NCI-H2227 (cell line): Measurements from ENCODE around the gene MARK3.
"Not testable (repeated sequence)": the region's sequence is repeated elsewhere in the genome, so short reads cannot be mapped to it uniquely, and the experiment has no call there.

Source experiments
- DNase-seq: peaks from one replicate; lab custom pipeline; 2025; ENCODE audit not compliant: unreplicated experiment; lab: John Stamatoyannopoulos, UW

MARK3 gene

DNA sequence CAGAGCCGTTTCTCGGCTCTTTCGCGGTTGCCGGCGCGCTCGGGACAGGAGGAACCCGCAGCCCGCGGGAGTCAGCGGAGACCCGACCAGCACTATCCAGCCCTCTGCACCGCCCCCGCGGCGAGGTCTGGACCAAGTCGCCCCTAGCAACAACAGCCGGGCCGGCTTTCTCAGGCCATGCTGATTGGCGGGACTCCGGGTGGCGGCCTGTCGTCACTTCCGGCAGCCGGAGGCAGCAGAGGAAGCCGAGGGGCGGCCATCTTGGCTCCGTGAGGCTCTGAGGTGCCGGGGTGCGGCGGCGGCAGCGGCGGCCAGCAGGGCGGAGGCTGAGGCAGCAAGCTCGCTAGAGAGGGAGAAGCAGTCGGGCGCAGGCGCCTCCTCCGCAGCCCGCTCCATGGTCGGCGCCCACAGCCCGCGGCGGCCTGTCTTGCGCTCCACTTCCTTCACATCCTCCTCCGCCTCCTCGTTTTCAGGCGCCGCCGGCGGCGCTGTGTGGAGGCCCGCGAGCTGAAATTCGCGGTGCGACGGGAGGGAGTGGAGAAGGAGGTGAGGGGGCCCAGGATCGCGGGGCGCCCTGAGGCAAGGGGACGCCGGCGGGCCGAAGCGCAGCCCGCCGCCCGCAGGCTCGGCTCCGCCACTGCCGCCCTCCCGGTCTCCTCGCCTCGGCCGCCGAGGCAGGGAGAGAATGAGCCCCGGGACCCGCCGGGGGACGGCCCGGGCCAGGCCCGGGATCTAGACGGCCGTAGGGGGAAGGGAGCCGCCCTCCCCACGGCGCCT lies at the start of gene MARK3:
Gene MARK3, plus strand, starts transcription at position 264 of the 777 bp plus-strand sequence. CDS start 615 bp downstream, outside the sequence.
- DNase-seq: peak; percentile 97

DNA sequence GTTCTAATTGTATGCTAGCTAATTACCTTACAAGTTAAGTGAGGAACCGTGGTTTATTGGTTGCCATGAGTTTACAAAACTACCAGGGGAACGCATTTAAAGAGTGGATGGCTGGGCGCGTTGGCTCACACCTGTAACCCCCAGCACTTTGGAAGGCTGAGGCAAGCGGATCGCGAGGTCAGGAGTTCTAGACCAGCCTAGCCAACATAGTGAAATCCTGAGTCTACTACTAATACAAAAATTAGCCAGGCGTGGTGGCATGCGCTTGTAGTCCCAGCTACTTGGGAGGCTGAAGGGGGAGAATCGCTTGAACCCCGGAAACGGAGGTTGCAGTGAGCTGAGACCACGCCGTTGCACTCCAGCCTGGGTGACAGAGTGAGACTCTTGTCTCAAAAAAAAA lies 49.0 kb upstream of the MARK3 start:
- no peak for DNase-seq

DNA sequence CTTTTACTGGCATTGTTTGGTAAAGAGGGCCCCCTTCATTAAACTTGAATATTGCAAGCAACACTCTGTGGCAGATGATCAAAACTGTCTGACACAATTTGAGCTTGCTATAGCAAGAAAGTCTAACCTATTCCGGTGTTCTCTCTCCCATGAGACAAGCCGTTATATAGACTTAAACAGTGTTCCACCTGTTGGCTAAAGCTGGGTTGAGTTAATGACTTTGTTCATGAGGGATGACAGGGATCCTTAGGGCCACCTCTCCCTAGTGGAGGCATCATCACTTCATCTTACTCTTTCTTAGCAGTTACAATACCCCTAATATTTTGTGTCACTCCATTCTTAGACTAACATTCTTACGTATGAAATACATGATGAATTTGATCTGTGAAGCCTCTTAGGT lies 47.4 kb upstream of the MARK3 start:
- no peak for DNase-seq

DNA sequence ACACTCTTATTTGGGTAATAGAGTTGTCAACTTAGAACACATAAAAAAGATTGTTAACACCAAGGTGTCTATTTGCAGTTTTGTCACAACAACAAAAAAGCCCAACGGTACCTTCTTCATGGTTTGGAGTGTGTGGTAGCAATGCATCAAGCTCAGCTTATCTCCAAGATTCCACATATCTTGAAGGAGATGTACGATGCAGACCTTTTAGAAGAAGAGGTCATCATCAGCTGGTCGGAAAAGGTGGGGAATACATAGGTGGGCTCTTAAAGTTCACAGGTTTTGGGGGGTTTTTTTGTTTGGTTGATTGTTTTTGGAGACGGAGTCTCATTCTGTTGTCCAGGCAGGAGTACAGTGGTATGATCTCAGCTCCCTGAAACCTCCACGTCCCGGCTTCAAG lies 45.7 kb upstream of the MARK3 start:
- DNase-seq: no peak

DNA sequence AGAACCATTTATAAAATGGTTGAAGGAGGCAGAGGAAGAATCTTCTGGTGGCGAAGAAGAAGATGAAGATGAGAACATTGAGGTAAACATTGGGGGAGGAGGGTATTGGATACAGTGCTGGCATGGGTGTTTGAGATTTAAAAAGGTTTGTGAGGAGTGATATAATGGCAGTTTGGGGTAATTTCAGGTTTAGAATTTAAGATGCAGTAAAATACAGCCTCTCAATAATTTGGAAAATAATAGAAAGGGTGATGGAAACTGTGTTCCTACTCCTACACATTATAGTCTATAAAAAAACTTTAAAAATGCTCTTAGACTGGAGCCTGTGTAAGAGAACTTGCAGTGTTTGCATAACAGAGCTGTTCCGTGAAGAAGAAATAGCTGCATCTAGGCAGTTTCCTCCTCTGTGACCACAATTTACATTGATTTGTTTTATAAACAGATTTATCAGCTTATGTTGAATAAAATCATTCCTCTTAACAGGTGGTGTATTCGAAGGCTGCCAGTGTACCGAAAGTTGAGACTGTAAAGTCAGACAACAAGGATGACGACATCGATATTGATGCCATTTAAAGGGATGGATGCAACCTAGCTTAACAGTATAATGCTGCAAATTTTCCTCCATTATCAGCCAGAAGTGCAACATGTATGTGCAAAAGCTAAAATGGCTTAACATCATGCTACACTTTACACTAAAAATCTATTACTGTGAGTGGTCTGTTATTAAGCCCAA lies 44.6 kb upstream of the MARK3 start:
- no peak for DNase-seq

DNA sequence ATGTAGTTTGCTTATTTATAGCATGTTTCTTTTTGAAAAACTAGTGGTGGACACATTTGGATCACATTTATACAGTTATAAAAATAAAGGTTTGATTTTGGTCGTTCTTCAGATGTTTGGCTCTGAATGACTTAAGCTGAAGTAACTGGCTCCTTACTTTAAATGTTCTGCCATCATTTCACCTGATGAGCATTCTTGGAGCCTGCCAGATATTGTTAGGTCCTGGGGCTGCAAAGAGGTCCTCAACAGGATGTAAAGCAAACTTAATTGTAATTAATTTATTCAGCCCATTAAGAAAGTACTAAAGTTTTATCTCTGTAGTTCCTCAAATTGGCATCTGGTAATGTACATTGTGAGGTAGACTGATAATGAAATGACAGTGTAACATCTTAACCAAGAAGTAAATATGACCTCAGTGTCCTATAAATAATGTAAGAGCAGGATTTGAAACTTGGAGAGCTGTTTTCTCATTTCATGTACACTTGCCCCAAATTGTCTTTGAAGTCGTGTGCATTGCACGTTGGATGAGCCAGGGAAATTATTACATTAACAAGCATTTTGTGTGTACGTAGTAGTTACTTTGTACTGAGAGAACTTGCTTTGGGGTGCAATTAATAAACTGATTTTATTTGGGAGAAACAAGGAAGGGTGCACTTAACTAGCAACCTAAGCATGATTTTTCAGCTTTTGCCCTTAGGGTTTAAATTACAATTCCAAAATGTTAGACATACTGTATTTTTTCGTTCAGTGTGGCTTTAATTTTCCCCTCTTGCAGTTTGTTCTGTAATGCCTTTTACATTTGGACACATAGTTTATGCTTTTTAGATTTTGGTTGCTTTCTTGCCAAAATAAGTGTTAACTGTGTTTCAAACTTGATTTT lies 43.7 kb upstream of the MARK3 start:
- DNase-seq: no peak

DNA sequence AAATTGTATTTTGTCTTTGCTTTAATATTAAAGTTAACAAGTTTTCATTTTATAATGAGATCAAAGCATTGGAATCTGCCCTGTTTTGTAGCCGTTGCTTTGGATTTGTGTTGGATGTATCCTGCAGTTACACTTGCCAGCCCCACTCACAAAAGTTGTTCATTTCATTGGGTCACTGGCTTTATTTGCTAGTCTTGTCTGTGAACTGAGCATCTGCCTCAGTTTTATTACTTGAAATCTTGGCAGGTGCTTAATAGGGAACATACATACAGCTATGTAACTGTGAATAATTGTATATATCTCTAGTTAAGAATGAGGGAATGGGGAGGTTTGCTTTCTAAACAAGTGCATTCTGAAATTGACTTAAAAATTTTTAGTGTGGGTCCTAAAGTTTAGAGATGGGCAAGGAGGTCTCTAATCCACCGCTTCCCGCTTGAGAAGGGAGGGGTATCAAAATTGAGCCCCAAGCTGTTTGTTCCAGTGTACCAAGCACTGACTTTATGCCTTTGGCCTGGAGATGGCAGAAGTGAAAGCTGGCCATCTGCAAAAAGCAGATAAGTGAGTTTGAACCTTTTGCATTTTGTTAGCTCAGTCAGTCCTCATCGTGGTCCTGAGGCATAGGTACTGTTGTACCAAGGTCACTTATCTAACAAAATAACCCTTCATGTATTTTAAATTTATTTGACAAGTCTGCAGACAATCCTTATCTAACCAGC lies 41.9 kb upstream of the MARK3 start:
- no peak for DNase-seq

DNA sequence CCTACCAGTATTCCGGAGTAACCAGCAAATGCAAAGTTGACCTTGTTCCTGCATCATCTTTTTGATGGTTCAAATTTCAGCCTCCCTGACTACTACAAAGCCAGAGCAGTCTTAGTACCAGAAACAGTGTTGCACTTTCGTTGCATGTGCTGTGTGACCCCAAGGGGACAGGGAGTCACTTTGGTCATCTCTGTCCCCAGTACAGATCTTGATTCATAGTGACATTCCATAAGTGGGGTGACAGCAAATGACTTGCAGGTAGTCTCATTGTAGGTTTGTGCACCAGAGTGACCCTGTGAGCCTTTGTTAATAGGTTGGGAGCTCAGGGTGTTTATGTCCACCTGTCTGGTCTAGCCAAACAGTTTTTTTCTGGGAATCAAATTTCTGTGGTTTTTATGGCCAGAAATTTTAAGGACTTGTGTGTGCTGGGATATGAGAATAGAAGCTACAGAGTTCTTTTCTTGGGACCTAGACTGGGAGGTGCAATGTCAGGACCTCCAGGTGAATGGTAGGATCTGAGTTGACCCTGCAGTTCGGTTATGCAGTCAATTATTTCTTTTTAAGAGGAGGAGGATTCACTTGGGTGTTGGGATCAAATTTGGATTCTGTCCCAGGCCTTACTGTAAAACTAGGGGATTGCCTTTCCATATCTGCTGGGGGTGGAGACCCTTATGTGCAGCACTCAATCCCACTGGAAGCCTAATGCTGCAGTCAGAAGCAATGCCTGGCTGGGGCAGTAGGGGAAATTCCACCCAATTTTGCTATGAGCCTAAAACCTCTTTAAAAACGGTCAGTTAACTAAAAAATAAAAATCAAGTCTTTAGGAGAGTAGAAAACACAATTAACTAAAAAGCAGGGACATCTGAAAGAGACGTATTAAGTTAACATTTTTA lies 41.1 kb upstream of the MARK3 start:
- DNase-seq: no peak

DNA sequence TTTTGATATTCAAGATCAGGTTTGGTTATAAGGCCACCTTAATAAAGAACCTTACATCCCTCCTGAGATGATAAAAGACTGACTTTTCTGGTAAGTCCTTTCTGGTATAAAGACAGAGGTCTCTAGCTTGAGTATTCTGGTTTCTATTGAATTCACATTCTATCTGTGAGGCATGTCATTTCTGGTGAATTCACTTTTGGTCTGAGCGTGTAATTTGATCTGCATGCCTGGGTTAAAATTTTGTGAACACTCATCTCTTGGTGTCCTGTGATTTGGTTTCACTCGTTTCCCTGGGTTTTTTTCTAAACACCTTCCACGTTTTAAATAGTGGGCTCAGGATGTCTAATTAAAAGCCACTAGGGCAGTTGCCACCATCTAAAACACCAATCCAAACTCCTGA lies 38.9 kb upstream of the MARK3 start:
- DNase-seq: no peak

DNA sequence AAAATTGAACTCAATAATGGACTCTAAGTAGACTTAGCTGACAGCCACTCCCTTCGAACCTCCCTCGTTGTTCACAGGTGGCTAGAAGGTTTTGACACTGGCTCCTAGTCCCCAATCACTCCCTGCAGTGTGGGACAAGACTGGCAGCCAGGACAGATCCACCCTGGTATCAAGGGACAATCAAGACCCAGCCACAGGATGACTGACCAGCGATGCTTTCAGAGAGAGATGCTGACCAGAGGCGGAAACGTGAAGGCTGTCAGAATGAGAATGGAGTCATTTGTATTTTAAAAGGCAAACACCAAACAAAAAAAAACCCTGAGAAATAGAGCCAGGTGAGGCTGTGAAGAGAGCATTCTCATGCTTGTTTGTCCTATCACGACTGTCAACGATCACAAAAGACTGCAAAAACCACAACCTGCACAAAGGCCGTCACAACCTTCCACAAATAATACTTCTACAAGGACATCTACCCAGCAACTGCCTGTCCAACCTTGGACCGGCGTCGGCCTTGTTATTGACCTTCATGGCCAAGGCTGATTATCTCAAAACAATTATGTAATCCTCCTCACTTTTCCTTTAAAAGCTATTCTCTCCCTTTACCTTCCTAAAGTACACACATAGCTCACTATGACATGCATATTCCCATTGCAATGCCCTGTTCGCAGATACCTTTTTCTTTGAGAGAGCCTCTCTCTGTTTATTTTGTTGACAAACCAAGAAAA lies 38.0 kb upstream of the MARK3 start:
- DNase-seq: no peak

DNA sequence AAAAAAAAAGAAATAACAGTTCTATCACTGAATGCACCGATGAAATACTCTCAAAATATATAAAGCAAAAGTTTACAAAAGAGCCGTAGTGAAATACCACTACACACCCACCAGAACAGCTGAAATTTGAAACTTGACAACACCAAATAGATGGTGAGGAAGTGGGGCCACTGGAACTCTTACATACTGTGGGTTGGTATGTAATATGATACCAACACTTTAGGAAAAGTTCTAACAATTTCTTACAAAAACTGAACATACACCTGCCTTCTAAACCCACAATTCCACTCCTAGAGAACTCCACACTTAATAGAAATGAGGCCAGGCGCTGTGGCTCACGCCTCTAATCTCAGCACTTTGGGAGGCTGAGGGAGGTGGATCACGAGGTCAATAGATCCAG lies 37.1 kb upstream of the MARK3 start:
- DNase-seq: no peak

DNA sequence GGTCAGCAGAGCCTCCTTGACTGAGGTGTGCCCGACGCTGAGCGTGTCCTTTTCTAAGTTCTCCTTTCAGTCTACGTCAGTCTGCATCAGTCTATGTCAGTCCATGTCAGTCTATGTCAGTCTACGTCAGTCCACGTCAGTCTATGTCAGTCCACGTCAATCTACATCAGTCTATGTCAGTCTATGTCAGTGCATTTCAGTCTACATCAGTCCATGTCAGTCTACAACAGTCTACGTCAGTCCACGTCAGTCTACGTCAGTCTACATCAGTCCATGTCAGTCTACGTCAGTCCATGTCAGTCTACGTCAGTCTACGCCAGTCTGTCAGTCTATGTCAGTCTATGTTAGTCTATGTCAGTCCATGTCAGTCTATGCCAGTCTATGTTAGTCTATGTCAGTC lies 35.2 kb upstream of the MARK3 start:
- DNase-seq: no peak

DNA sequence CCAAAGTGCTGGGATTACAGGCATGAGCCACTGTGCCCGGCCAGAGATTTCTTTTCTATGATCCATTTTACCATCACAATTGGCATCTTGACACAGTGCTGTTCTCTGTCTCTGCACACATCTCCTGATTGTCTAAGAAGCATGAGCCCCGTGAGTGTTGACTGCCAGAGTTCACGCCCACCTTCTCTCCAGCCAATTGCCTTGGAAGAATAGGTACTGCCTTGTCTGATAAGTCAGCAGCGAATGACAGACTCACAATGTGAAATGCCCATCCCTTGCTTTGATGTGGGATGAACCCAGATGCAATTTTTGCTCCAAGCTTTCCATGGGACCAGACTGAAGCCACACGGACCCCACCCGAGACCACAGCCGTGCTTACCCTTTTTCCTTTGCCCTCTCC lies 31.9 kb upstream of the MARK3 start:
- no peak for DNase-seq

DNA sequence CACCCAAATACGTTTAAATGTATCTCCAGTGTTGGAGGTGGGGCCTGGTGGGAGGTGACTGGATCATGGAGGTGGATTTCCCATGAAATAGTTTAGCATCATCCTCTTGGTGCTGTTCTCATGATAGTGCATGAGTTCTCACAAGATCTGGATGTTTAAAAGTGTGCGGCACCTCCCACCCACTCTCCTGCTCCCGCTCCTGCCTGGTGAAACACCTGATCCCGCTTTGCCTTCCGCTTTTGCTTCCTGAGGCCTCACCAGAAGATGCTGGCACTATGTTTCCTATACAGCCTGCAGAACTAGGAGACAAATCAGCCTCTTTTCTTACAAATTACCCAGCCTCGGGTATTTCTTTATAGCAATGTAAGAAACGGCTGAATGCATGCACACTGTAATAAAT lies 31.1 kb upstream of the MARK3 start:
- no peak for DNase-seq

DNA sequence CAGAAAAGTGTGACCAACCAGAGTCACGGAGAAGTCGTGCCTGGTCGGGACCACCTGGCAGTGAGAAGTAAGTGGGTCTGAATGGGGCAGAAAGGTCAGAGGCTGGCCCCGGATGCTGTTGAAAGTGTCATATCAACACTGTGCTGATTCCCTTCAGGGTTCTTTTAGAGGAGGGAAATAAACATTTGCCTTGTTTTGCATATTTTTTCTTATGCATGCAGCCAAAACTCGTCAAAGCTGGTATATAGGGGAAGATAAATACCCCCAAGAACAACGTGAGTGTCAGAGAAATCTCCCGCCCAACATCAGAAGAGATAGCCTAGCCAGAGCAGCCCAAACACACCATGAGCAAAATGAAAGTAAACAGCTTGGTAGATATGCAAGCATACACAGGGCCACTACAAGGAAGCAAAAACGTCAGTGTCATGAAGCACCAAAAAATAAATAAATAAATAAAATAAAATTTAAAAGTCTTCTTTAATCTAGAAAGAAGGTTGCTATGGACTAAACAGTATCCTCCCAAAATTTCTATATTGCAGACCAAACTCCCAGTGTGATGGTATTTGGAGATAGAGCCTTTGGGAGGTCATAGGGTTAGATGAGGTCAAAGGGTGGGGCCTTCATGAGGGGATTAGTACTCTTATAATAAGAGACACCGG lies 29.1 kb upstream of the MARK3 start:
- DNase-seq: no peak

DNA sequence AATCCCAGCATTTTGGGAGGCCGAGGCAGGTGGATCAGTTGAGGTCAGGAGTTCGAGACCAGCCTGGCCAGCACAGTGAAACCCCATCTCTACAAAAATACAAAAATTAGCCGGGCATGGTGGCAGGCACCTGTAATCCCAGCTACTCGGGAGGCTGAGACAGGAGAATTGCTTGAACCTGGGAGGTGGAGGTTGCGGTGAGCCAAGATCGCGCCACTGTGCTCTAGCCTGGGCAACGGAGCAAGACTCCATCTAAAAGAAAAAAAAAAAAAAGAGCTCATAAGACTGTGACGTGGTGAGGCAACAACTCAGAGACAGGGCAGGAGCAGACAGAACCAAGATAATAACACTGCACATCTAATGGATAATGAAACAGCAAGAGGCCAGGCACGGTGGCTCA lies 27.7 kb upstream of the MARK3 start:
- DNase-seq: not testable (repeated sequence)

DNA sequence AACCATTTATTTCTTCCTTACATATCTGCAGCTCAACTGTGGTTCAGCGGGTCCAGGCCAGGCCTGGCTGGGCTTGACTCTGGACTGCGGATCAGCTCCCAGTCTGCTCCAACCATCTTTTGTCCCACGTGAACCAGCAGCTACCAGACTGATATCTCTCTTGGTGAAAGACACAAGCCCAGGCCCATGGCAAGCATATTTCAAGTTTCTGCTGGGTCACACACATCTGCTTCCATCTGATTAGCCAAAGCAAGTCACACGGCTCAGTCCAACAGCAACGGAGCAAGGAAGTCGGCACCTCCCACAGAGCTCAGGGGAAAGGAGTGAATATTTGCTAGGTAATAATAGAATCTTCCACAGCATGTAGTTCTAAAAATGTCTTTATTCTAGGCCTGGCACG lies 24.7 kb upstream of the MARK3 start:
- no peak for DNase-seq

DNA sequence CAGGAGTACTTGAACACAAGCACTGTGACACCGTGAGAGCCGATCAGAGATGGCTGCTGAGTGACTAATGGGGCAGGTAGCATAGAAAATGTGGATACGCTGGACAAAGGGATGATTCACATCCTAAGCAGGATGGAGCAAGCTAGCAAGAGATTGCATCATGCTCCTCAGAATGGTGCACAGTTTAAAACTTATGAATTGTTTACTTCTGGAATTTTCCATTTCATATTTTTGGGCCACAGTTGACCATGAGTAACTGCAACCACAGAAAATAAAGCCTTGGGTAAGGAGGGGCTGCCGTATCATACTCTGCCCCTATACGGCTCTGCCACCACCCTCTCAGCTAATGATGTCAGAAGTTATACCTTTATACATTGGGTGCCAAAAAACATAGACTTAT lies 23.3 kb upstream of the MARK3 start:
- DNase-seq: no peak

DNA sequence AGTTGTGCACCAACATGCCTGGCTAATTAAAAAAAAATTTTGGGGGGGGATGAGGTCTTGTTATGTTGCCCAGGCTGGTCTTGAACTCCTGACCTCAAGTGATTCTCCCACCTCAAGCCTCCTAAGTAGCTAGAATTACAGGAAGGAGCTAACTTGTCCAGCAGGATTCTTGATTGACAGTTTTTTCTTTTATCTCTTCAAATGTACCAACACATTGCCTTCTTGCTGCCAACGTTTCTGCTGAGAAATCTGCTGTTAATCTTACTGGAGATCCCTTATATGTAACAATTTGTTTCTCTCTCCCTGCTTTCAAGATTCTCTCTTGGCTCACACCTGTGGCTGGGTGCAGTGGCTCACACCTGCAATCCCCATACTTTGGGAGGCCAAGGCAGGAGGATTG lies 22.4 kb upstream of the MARK3 start:
- peak; percentile 15 for DNase-seq
